Uterus (tissue), 2 donors: Measurements from ENCODE around the gene ZCWPW1.

Experiments used
- POLR2A ChIP-seq, 2 donors: fragments of 450-650 bp; IDR thresholded peaks; one replicate each; pipeline ENCODE4 v1.6.1; 2016; ENCODE audit warnings: antibody characterized with exemption in 2 of 2, mild to moderate bottlenecking in 1 of 2, moderate library complexity in 1 of 2
- TF ChIP-seq, protein P1 (sequence below), 4 experiments: fragments of 200-600 bp in 2 of 4; fragments of 450-650 bp in 2 of 4; sonication (generic) in 2 of 4; IDR thresholded peaks; one replicate each; pipeline ENCODE4 v1.5.1; 2016 to 2019; ENCODE audit warnings: antibody characterized with exemption in 4 of 4, mild to moderate bottlenecking in 2 of 4, moderate library complexity in 1 of 4

DNA sequence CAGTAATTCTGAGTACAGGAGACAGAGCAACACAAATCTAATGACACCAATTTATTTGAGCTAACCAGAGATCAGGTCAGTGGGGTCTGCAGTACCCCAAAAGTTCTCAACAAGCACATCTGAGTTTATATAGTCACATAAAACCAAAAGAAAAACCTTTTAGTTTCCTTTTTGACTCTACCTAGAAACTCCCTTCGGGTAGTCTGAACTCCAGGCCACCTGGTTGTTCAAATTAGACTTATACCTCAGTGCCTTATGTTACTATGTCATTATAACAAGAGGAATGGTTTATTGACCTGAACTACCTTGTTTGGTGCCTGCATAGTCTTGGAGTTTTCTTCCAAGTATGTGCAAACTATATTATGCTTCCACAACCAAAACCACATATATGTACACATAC is 14.6 kb downstream of the ZCWPW1 start:
- TF ChIP-seq POLR2A (IDR thresholded peaks at IDR 0.05), result no peak
- TF ChIP-seq, protein P1, sequence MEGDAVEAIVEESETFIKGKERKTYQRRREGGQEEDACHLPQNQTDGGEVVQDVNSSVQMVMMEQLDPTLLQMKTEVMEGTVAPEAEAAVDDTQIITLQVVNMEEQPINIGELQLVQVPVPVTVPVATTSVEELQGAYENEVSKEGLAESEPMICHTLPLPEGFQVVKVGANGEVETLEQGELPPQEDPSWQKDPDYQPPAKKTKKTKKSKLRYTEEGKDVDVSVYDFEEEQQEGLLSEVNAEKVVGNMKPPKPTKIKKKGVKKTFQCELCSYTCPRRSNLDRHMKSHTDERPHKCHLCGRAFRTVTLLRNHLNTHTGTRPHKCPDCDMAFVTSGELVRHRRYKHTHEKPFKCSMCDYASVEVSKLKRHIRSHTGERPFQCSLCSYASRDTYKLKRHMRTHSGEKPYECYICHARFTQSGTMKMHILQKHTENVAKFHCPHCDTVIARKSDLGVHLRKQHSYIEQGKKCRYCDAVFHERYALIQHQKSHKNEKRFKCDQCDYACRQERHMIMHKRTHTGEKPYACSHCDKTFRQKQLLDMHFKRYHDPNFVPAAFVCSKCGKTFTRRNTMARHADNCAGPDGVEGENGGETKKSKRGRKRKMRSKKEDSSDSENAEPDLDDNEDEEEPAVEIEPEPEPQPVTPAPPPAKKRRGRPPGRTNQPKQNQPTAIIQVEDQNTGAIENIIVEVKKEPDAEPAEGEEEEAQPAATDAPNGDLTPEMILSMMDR (IDR thresholded peaks at IDR 0.05), result no peak
